Body of pancreas (tissue), 4 donors: ENCODE data around the gene ING3.

Experiments
- CTCF ChIP-seq, 7 experiments: fragments of 450-650 bp in 4 of 7; fragments of 200-600 bp in 3 of 7; sonication (generic) in 3 of 7; IDR thresholded peaks; one replicate each; pipeline ENCODE4 v1.5.1; 2016 to 2019; ENCODE audit warnings: antibody characterized with exemption in 7 of 7
- POLR2A ChIP-seq, 3 donors: fragments of 450-650 bp; IDR thresholded peaks; one replicate each; pipeline ENCODE4 v1.6.1; 2016; ENCODE audit warnings: antibody characterized with exemption in 3 of 3, mild to moderate bottlenecking in 2 of 3

- TF ChIP-seq CTCF (IDR thresholded peaks at IDR 0.05): no peak
- no peak for TF ChIP-seq POLR2A (IDR thresholded peaks at IDR 0.05)
These were observed 25.2 kb upstream of the ING3 start for GRCh38 chr7:120925392-120925791.
